Measurements from ENCODE around the gene RMDN2.

DNA sequence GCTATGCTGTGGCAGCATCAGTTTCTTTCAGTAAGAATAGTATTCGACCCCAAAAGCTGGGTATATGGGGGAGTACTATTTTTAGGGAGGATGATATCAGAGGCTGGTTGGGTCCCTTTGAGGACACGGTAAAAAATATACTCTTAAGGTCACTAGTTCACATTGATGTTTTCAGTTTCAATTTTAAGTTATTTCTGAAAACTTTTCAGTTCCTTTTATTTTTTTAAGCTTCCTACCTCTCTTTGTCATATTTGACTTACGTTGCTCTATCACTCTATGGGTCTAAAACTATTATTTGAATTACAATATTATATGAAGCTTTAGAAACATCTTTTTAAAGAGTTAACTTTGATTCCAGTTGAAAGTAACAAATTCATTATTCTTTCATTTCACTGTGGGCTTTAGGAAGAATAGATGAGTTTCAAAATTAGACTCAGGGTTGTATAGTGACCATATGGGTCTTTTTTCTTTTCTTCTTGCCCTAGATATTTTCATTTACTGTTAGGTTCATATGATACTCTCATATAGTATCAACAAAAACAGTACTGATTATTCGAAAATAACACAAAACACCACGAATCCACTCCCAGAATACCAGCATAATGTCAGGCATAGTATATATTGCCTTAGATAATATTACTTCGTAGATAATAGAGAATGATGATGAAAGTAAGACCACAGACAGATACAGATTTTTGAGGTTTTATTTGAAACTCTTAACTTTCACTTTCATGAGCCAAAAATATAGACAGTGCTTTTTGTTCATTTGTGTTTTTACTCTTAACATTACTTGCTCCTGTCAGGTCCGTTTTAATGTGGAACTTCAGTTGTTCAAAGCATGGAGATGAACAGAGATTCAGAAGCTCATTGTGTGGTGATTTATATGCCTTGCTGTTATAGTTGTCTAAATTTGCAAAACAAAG, 9.8 kb downstream of the RMDN2 start:
- no peak for TF ChIP-seq TAF9B (IDR thresholded peaks at IDR 0.05; ENCODE audit: partially characterized antibody)
- TF ChIP-seq, protein P1, sequence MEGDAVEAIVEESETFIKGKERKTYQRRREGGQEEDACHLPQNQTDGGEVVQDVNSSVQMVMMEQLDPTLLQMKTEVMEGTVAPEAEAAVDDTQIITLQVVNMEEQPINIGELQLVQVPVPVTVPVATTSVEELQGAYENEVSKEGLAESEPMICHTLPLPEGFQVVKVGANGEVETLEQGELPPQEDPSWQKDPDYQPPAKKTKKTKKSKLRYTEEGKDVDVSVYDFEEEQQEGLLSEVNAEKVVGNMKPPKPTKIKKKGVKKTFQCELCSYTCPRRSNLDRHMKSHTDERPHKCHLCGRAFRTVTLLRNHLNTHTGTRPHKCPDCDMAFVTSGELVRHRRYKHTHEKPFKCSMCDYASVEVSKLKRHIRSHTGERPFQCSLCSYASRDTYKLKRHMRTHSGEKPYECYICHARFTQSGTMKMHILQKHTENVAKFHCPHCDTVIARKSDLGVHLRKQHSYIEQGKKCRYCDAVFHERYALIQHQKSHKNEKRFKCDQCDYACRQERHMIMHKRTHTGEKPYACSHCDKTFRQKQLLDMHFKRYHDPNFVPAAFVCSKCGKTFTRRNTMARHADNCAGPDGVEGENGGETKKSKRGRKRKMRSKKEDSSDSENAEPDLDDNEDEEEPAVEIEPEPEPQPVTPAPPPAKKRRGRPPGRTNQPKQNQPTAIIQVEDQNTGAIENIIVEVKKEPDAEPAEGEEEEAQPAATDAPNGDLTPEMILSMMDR (IDR thresholded peaks at IDR 0.05 in 2 of 3, conservative IDR thresholded peaks at IDR 0.05 in 1 of 3; ENCODE audit: insufficient read depth in 2 of 3, low read depth in 1 of 3, low read length in 3 of 3), result no peak
- TF ChIP-seq NR2C2 (CRISPR knock-in tag; IDR thresholded peaks at IDR 0.05), result no peak
- no peak for TF ChIP-seq NR2C2 (tag; IDR thresholded peaks at IDR 0.05)
- TF ChIP-seq, protein P2, sequence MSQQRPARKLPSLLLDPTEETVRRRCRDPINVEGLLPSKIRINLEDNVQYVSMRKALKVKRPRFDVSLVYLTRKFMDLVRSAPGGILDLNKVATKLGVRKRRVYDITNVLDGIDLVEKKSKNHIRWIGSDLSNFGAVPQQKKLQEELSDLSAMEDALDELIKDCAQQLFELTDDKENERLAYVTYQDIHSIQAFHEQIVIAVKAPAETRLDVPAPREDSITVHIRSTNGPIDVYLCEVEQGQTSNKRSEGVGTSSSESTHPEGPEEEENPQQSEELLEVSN (IDR thresholded peaks at IDR 0.05; ENCODE audit: borderline replicate concordance in 1 of 2, extremely low read depth in 1 of 2, insufficient read depth in 1 of 2, insufficient read length in 1 of 2, low read depth in 1 of 2, low read length in 1 of 2, poor library complexity in 1 of 2, severe bottlenecking in 1 of 2), result no peak
- TF ChIP-seq, protein P3, sequence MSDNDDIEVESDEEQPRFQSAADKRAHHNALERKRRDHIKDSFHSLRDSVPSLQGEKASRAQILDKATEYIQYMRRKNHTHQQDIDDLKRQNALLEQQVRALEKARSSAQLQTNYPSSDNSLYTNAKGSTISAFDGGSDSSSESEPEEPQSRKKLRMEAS (CRISPR knock-in tag; IDR thresholded peaks at IDR 0.05), result no peak
- no peak for TF ChIP-seq HSF4 (CRISPR knock-in tag; IDR thresholded peaks at IDR 0.05; ENCODE audit: borderline replicate concordance)
- no peak for TF ChIP-seq CBFB (CRISPR knock-in tag; IDR thresholded peaks at IDR 0.05)
- no peak for TF ChIP-seq OTX1 (CRISPR knock-in tag; IDR thresholded peaks at IDR 0.05)
- TF ChIP-seq, protein P4, sequence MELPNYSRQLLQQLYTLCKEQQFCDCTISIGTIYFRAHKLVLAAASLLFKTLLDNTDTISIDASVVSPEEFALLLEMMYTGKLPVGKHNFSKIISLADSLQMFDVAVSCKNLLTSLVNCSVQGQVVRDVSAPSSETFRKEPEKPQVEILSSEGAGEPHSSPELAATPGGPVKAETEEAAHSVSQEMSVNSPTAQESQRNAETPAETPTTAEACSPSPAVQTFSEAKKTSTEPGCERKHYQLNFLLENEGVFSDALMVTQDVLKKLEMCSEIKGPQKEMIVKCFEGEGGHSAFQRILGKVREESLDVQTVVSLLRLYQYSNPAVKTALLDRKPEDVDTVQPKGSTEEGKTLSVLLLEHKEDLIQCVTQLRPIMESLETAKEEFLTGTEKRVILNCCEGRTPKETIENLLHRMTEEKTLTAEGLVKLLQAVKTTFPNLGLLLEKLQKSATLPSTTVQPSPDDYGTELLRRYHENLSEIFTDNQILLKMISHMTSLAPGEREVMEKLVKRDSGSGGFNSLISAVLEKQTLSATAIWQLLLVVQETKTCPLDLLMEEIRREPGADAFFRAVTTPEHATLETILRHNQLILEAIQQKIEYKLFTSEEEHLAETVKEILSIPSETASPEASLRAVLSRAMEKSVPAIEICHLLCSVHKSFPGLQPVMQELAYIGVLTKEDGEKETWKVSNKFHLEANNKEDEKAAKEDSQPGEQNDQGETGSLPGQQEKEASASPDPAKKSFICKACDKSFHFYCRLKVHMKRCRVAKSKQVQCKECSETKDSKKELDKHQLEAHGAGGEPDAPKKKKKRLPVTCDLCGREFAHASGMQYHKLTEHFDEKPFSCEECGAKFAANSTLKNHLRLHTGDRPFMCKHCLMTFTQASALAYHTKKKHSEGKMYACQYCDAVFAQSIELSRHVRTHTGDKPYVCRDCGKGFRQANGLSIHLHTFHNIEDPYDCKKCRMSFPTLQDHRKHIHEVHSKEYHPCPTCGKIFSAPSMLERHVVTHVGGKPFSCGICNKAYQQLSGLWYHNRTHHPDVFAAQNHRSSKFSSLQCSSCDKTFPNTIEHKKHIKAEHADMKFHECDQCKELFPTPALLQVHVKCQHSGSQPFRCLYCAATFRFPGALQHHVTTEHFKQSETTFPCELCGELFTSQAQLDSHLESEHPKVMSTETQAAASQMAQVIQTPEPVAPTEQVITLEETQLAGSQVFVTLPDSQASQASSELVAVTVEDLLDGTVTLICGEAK (IDR thresholded peaks at IDR 0.05), result no peak
- TF ChIP-seq, protein P4 (CRISPR knock-in tag; IDR thresholded peaks at IDR 0.05), result no peak
- TF ChIP-seq, protein P5, sequence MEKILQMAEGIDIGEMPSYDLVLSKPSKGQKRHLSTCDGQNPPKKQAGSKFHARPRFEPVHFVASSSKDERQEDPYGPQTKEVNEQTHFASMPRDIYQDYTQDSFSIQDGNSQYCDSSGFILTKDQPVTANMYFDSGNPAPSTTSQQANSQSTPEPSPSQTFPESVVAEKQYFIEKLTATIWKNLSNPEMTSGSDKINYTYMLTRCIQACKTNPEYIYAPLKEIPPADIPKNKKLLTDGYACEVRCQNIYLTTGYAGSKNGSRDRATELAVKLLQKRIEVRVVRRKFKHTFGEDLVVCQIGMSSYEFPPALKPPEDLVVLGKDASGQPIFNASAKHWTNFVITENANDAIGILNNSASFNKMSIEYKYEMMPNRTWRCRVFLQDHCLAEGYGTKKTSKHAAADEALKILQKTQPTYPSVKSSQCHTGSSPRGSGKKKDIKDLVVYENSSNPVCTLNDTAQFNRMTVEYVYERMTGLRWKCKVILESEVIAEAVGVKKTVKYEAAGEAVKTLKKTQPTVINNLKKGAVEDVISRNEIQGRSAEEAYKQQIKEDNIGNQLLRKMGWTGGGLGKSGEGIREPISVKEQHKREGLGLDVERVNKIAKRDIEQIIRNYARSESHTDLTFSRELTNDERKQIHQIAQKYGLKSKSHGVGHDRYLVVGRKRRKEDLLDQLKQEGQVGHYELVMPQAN (IDR thresholded peaks at IDR 0.05; ENCODE audit: borderline replicate concordance), result no peak
- TF ChIP-seq RAD21 (CRISPR knock-in tag; conservative IDR thresholded peaks at IDR 0.05 in 1 of 2, IDR thresholded peaks at IDR 0.05 in 1 of 2), result no peak
- no peak for TF ChIP-seq SIN3A (IDR thresholded peaks at IDR 0.05; ENCODE audit: borderline replicate concordance in 2 of 2, control insufficient read depth in 1 of 2, low read depth in 2 of 2, low read length in 2 of 2)

All from K562 (cell line).